ENCODE data around the gene KATNA1. TPM values are rescaled to one million over a fixed set of nuclear protein-coding genes. Genes with fewer than 3 reads are reported as not detected.
"Not testable (repeated sequence)": the region's sequence is repeated elsewhere in the genome, so short reads cannot be mapped to it uniquely, and the experiment has no call there.

The KATNA1 gene
- total RNA-seq, 1 experiment from 2014 or later = 13.1 TPM

GRCh38 chr6:149680503-149680902 lies 32.0 kb upstream of the KATNA1 start:
- CTCF ChIA-PET = no interaction called here
- Mint-ChIP-seq H3K27ac (ENCODE audit: unreplicated experiment) (no peak overlapping the region), H3K9me3 (ENCODE audit: low read depth, unreplicated experiment) (no peaks in the 10 kb centered on the region), H3K36me3 (ENCODE audit: insufficient read depth, unreplicated experiment) (peaks cover 16% of the 10 kb centered on the region), H3K4me1 (ENCODE audit: low read depth, unreplicated experiment) (no peaks in the 10 kb centered on the region), H3K4me3 (ENCODE audit: low read depth, unreplicated experiment) (no peak overlapping the region), H3K27me3 (ENCODE audit: unreplicated experiment) (no peaks in the 10 kb centered on the region)
- intact Hi-C loops (cut with micrococcal nuclease; ENCODE audit: unreplicated experiment) = no loop called here
- TF ChIP-seq CTCF (IDR thresholded peaks at IDR 0.05; ENCODE audit: unreplicated experiment) = no peak
- no peak for DNase-seq
- BruUV-seq (replicated peaks) = no TSS peak

- H3K27ac Mint-ChIP-seq (ENCODE audit: unreplicated experiment); BruUV-seq (replicated peaks); H3K9me3 Mint-ChIP-seq (ENCODE audit: low read depth, unreplicated experiment); intact Hi-C loops (cut with micrococcal nuclease; ENCODE audit: unreplicated experiment); H3K4me3 Mint-ChIP-seq (ENCODE audit: low read depth, unreplicated experiment); DNase-seq; H3K27me3 Mint-ChIP-seq (ENCODE audit: unreplicated experiment); CTCF ChIA-PET; H3K4me1 Mint-ChIP-seq (ENCODE audit: low read depth, unreplicated experiment): not testable (repeated sequence)
- H3K36me3 Mint-ChIP-seq (ENCODE audit: insufficient read depth, unreplicated experiment) = peaks cover 30% of the 10 kb centered on the region
Measured at GRCh38 chr6:149672265-149672664, 23.8 kb upstream of the KATNA1 start.

GRCh38 chr6:149660028-149660427 lies 11.5 kb upstream of the KATNA1 start:
- CTCF ChIA-PET = no interaction called here
- BruUV-seq (replicated peaks) = no TSS peak

GRCh38 chr6:149657441-149657840 lies 8.9 kb upstream of the KATNA1 start:
- CTCF ChIA-PET = no interaction called here
- Mint-ChIP-seq H3K27me3 (ENCODE audit: unreplicated experiment) (no peaks in the 10 kb centered on the region), H3K4me3 (ENCODE audit: low read depth, unreplicated experiment) (no peak overlapping the region), H3K36me3 (ENCODE audit: insufficient read depth, unreplicated experiment) (no peaks in the 10 kb centered on the region), H3K9me3 (ENCODE audit: low read depth, unreplicated experiment) (no peaks in the 10 kb centered on the region), H3K4me1 (ENCODE audit: low read depth, unreplicated experiment) (no peaks in the 10 kb centered on the region), H3K27ac (ENCODE audit: unreplicated experiment) (no peak overlapping the region)
- BruUV-seq (replicated peaks) = no TSS peak
- no peak for DNase-seq
- TF ChIP-seq CTCF (IDR thresholded peaks at IDR 0.05; ENCODE audit: unreplicated experiment) = no peak
- intact Hi-C loops (cut with micrococcal nuclease; ENCODE audit: unreplicated experiment) = no loop called here

More at GRCh38 chr6:149660028-149660427, 11.5 kb upstream of the KATNA1 start:
- TF ChIP-seq CTCF (IDR thresholded peaks at IDR 0.05; ENCODE audit: unreplicated experiment) = no peak
- H3K4me1 Mint-ChIP-seq (ENCODE audit: low read depth, unreplicated experiment) = no peaks in the 10 kb centered on the region
- no peak for DNase-seq
- no peak overlapping the region for H3K27ac Mint-ChIP-seq (ENCODE audit: unreplicated experiment)
- no peak overlapping the region for H3K4me3 Mint-ChIP-seq (ENCODE audit: low read depth, unreplicated experiment)
- no peaks in the 10 kb centered on the region for H3K9me3 Mint-ChIP-seq (ENCODE audit: low read depth, unreplicated experiment)
- intact Hi-C loops (cut with micrococcal nuclease; ENCODE audit: unreplicated experiment) = no loop called here
- H3K27me3 Mint-ChIP-seq (ENCODE audit: unreplicated experiment) = no peaks in the 10 kb centered on the region
- H3K36me3 Mint-ChIP-seq (ENCODE audit: insufficient read depth, unreplicated experiment) = peaks cover 6% of the 10 kb centered on the region

- no peaks in the 10 kb centered on the region for H3K27me3 Mint-ChIP-seq (ENCODE audit: unreplicated experiment)
- H3K27ac Mint-ChIP-seq (ENCODE audit: unreplicated experiment) = no peak overlapping the region
- H3K4me3 Mint-ChIP-seq (ENCODE audit: low read depth, unreplicated experiment) = no peak overlapping the region
- intact Hi-C loops (cut with micrococcal nuclease; ENCODE audit: unreplicated experiment) = no loop called here
- no peak for TF ChIP-seq CTCF (IDR thresholded peaks at IDR 0.05; ENCODE audit: unreplicated experiment)
- CTCF ChIA-PET = no interaction called here
- peaks cover 21% of the 10 kb centered on the region for H3K36me3 Mint-ChIP-seq (ENCODE audit: insufficient read depth, unreplicated experiment)
- no peaks in the 10 kb centered on the region for H3K9me3 Mint-ChIP-seq (ENCODE audit: low read depth, unreplicated experiment)
- BruUV-seq (replicated peaks) = no TSS peak
- no peaks in the 10 kb centered on the region for H3K4me1 Mint-ChIP-seq (ENCODE audit: low read depth, unreplicated experiment)
- DNase-seq = no peak
Measured at GRCh38 chr6:149651056-149651455, 2.5 kb upstream of the KATNA1 start.
